SK-N-SH treated with all-trans-retinoic acid at 6 μM for 48 hours (cell line): ENCODE measurements around the gene SERTAD2.

Experiments
- ATAC-seq: fragments of 200-7000 bp; cut with Tn5 transposase; 3 replicates; pipeline ENCODE4 v1.9.1; 2020; ENCODE audit warnings: mild to moderate bottlenecking, moderate library complexity
- ARNTL ChIP-seq: fragments of 450-650 bp; formaldehyde crosslinking; IDR thresholded peaks from 2 replicates; pipeline ENCODE4 v1.5.0; 2020; ENCODE audit warnings: low read depth, mild to moderate bottlenecking, moderate library complexity, borderline replicate concordance
- BACH2 ChIP-seq: fragments of 250-450 bp; sonication (Bioruptor Pico); IDR thresholded peaks from 2 replicates; pipeline ENCODE4 v1.9.0; 2021; ENCODE audit warnings: mild to moderate bottlenecking, borderline replicate concordance
- CREB5 ChIP-seq: fragments of 250-450 bp; sonication (Bioruptor Pico); IDR thresholded peaks from 2 replicates; pipeline ENCODE4 v1.5.1; 2020; ENCODE audit warnings: low read depth, mild to moderate bottlenecking, moderate library complexity
- CSDC2 ChIP-seq: fragments of 250-450 bp; sonication (Bioruptor Pico); IDR thresholded peaks from 2 replicates; pipeline ENCODE4 v1.5.0; 2020; ENCODE audit warnings: mild to moderate bottlenecking, moderate library complexity
- CSRNP3 ChIP-seq: fragments of 250-450 bp; sonication (Bioruptor Pico); IDR thresholded peaks from 2 replicates; pipeline ENCODE4 v1.5.1; 2021; ENCODE audit warnings: mild to moderate bottlenecking, moderate library complexity
- ESRRG ChIP-seq: fragments of 250-450 bp; sonication (Bioruptor Pico); IDR thresholded peaks from 2 replicates; pipeline ENCODE4 v1.6.1; 2021; ENCODE audit warnings: mild to moderate bottlenecking
- GLIS3 ChIP-seq: fragments of 250-450 bp; sonication (Bioruptor Pico); IDR thresholded peaks from 2 replicates; pipeline ENCODE4 v1.5.0; 2020; ENCODE audit warnings: mild to moderate bottlenecking, moderate library complexity
- ISL1 ChIP-seq: fragments of 250-450 bp; sonication (Bioruptor Pico); IDR thresholded peaks from 2 replicates; pipeline ENCODE4 v2.1.2; 2022; ENCODE audit warnings: mild to moderate bottlenecking, moderate library complexity
- OSR1 ChIP-seq: fragments of 250-450 bp; sonication (Bioruptor Pico); IDR thresholded peaks from 2 replicates; pipeline ENCODE4 v1.8.0; 2022; ENCODE audit warnings: moderate library complexity, mild to moderate bottlenecking, inconsistent platforms
- PATZ1 ChIP-seq: fragments of 250-450 bp; sonication (Bioruptor Pico); IDR thresholded peaks from 2 replicates; pipeline ENCODE4 v1.8.0; 2020; ENCODE audit warnings: mild to moderate bottlenecking, moderate library complexity, borderline replicate concordance
- RARB ChIP-seq: fragments of 250-450 bp; sonication (Bioruptor Pico); IDR thresholded peaks from 2 replicates; pipeline ENCODE4 v1.8.0; 2021; ENCODE audit warnings: mild to moderate bottlenecking, moderate library complexity
- SNAI2 ChIP-seq: fragments of 250-450 bp; sonication (Bioruptor Pico); IDR thresholded peaks from 2 replicates; pipeline ENCODE4 v1.5.0; 2020; ENCODE audit warnings: mild to moderate bottlenecking, moderate library complexity
- TCF4 ChIP-seq: fragments of 250-450 bp; sonication (Bioruptor Pico); IDR thresholded peaks from 2 replicates; pipeline ENCODE4 v1.8.0; 2021; ENCODE audit warnings: mild to moderate bottlenecking, moderate library complexity, borderline replicate concordance
- TOX ChIP-seq: fragments of 250-450 bp; sonication (Bioruptor Pico); IDR thresholded peaks from 2 replicates; pipeline ENCODE4 v1.8.0; 2021; ENCODE audit warnings: mild to moderate bottlenecking, moderate library complexity, borderline replicate concordance
- TSHZ2 ChIP-seq: fragments of 250-450 bp; sonication (Bioruptor Pico); IDR thresholded peaks from 2 replicates; pipeline ENCODE4 v1.5.0; 2020; ENCODE audit warnings: mild to moderate bottlenecking, moderate library complexity
- ZFP3 ChIP-seq: fragments of 250-450 bp; sonication (Bioruptor Pico); IDR thresholded peaks from 2 replicates; pipeline ENCODE4 v1.5.0; 2020; ENCODE audit warnings: mild to moderate bottlenecking, moderate library complexity
- ZFP30 ChIP-seq: fragments of 450-650 bp; formaldehyde crosslinking; IDR thresholded peaks from 2 replicates; pipeline ENCODE4 v1.5.0; 2022; ENCODE audit warnings: mild to moderate bottlenecking, moderate library complexity
- ZNF565 ChIP-seq: fragments of 450-650 bp; formaldehyde crosslinking; conservative IDR thresholded peaks from 2 replicates; pipeline ENCODE4 v1.5.0; 2020; ENCODE audit warnings: low read depth, mild to moderate bottlenecking, moderate library complexity

The SERTAD2 gene

GRCh38 chr2:64632835-64633819 is 20.6 kb downstream of the SERTAD2 start (continued):
- TF ChIP-seq PATZ1 (CRISPR knock-in tag) = no peak

- no peak for ATAC-seq
- TF ChIP-seq SNAI2 = no peak
- TF ChIP-seq TOX (CRISPR knock-in tag) = no peak
- TF ChIP-seq ARNTL (CRISPR knock-in tag) = no peak
- TF ChIP-seq CREB5 (CRISPR knock-in tag) = no peak
- TF ChIP-seq ESRRG (CRISPR knock-in tag) = no peak
- no peak for TF ChIP-seq GLIS3
- TF ChIP-seq CSDC2 (CRISPR knock-in tag) = no peak
- TF ChIP-seq ZNF565 (CRISPR knock-in tag) = no peak
- no peak for TF ChIP-seq RARB (CRISPR knock-in tag)
- no peak for TF ChIP-seq ZFP3
- no peak for TF ChIP-seq ZFP30 (CRISPR knock-in tag)
- TF ChIP-seq ISL1 (CRISPR knock-in tag) = no peak
- TF ChIP-seq, all 23 proteins: peak for 0
Observed at GRCh38 chr2:64631771-64632170, 21.9 kb downstream of the SERTAD2 start.

GRCh38 chr2:64630752-64631151 is 23.0 kb downstream of the SERTAD2 start:
- no peak for ATAC-seq
- TF ChIP-seq BACH2 (CRISPR knock-in tag) (no peak), ARNTL (CRISPR knock-in tag) (no peak), TOX (CRISPR knock-in tag) (no peak), ESRRG (CRISPR knock-in tag) (no peak), GLIS3 (no peak), SNAI2 (no peak), TSHZ2 (CRISPR knock-in tag) (no peak), ISL1 (CRISPR knock-in tag) (no peak), CSDC2 (CRISPR knock-in tag) (no peak), CREB5 (CRISPR knock-in tag) (no peak), TCF4 (CRISPR knock-in tag) (no peak), CSRNP3 (CRISPR knock-in tag) (no peak), ZFP30 (CRISPR knock-in tag) (no peak), ZFP3 (no peak), OSR1 (CRISPR knock-in tag) (no peak)
- TF ChIP-seq, all 23 proteins: peak for 0
